Keratinocyte (primary cell): ENCODE data around the gene CLRN3.

ENCODE experiments used
- EZH2 ChIP-seq: IDR thresholded peaks from one replicate; pipeline ENCODE4 v1.6.1; 2012; ENCODE audit warnings: inconsistent platforms, mild to moderate bottlenecking, low read length, moderate library complexity
- TF ChIP-seq, protein P1 (sequence below), 3 experiments: IDR thresholded peaks in 1 of 3; conservative IDR thresholded peaks in 1 of 3; optimal IDR thresholded peaks in 1 of 3; 2 replicates in 2 of 3; 3 replicates in 1 of 3; pipeline versions ENCODE3 to v1.5.1; 2011; ENCODE audit warnings: low read length in 3 of 3, mild to moderate bottlenecking in 3 of 3, moderate library complexity in 2 of 3, control low read depth in 1 of 3, inconsistent platforms in 1 of 3; ENCODE audit not compliant: insufficient read depth in 2 of 3; ENCODE audit errors: extremely low read depth in 1 of 3

DNA sequence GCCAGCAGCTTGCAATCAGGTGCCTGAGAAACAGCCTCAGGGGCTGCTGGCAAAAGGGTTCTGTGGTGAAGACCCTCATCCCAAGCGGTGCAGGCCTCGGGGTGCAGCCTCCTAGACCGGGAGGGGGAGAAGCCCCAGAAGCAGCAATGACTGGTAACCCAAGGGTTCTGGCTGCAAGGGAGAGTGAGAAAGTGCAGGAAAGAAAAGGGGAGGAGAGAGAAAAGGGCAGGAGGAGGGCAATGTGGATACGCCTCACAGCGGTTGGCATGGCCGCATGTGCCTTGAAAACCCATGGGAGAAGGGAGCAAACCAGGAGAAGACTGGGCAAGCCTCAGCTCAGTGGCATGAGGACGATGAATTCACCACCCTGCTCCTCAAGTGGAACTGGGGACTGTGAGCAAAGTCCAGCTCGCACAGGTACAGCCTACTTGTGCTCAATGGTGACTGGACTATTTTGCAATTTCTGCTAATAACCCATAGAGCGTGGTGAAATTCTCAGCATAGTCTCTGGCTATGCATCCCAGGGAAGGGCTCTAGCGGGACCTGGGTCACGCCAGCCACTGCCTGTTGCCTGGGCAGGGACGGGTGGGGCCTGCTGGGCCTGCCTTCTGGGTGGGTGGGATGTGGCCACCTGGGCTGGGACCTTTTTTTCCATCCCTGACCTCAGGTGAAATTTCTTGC is 6.2 kb downstream of the CLRN3 start:
- TF ChIP-seq EZH2 = no peak
- TF ChIP-seq, protein P1, sequence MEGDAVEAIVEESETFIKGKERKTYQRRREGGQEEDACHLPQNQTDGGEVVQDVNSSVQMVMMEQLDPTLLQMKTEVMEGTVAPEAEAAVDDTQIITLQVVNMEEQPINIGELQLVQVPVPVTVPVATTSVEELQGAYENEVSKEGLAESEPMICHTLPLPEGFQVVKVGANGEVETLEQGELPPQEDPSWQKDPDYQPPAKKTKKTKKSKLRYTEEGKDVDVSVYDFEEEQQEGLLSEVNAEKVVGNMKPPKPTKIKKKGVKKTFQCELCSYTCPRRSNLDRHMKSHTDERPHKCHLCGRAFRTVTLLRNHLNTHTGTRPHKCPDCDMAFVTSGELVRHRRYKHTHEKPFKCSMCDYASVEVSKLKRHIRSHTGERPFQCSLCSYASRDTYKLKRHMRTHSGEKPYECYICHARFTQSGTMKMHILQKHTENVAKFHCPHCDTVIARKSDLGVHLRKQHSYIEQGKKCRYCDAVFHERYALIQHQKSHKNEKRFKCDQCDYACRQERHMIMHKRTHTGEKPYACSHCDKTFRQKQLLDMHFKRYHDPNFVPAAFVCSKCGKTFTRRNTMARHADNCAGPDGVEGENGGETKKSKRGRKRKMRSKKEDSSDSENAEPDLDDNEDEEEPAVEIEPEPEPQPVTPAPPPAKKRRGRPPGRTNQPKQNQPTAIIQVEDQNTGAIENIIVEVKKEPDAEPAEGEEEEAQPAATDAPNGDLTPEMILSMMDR (optimal IDR thresholded peaks at IDR 0.05 in 1 of 3, IDR thresholded peaks at IDR 0.05 in 1 of 3, conservative IDR thresholded peaks at IDR 0.05 in 1 of 3; ENCODE audit: extremely low read depth in 1 of 3, insufficient read depth in 2 of 3, low read length in 3 of 3) = no peak
